ENCODE results near the gene SH2D7.

SH2D7 gene

DNA sequence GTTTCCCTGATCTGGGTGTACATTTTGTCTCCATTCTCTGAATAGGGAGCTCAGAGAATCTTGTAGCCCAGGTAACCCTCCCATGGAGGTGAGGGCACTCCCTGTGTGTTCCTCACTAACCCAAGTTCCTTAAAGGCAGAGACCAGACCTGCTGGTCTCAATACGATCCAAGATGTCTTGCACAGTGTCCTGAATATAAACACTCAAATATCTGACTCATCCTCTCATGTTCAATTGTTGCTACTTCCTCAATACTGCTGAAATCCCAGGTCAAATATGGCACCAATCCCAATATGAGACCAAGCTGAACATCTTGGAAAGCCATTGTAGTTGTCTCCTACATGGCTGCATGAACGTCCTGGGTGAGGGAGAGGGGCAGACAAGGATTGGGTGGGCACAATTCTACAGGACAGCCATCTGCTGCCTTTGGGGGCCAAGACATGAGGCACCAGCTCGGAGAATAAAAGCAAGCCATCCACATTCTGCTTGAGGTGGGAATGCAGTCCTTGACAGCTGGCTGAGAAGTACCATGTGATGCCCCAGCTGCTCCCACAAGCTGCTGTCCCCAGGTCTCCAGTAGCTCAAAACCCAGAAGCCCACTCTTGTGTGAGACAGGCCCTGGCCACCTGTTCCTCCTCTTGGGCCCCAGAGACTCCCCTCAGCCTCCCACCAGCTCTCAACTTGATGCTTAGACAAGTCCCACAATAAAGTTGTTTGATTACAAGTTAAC, 33.1 kb upstream of the SH2D7 start:
- in situ Hi-C loops (cut with MboI; ENCODE audit: low sequenced_read_pairs): no loop called here

DNA sequence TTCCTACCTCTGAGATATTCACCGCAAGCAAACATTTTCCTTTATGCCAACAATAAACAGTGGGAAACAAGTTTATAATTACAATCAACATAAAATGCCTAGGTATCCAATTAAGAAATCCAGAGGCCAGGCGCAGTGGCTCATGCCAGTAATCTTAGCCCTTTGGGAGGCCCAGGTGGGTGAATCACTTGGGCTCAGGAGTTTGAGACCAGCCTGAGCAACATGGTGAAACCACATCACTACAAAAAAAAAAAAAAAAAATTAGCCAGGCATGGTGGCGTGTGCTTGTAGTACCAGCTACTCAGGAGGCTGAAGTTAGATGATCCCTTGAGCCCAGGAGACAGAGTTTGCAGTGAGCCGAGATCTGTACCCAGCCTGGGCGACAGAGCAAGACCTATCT, 32.1 kb upstream of the SH2D7 start:
- in situ Hi-C loops (cut with MboI; ENCODE audit: low sequenced_read_pairs): no loop called here

DNA sequence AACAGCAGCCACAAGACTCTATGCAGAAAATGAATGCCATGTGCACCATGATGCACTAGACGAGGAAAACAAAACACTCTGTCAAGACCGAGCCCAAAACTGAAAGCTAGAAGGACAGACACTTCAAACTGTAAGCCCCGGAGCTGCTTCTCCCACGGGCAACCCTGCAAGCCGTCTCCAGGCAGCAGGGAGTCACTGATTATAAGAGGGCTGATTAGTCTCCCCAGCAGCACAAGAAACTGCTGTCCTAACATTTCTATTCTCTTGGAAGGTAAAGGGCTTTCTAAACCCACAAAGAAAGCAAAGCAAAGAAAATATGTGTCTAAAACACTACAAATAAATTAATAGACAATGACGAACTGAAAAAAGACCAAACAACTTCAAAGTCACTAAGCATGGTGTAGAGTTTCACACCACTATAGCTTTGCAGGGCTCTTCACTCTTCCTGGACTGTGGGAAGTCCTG, 30.4 kb upstream of the SH2D7 start:
- in situ Hi-C loops (cut with MboI; ENCODE audit: low sequenced_read_pairs): no loop called here

DNA sequence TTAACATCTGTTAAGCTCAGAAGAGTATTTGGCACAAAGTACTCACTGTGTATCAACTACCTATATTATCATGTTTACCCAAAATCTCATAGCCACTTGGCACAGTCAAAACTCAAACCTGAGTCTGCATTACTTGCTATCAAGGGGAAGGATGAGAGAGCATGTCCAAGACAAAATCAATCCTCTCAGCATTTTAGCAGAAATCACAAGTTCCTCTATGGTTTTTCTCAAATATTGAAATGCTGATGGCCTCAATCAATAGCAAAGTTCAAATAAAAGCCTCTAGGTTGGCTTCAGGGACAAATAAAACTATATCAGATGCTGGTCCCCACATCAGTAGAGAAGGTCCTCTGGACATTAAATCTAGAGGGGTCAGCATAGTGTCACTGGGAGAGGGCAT, 29.1 kb upstream of the SH2D7 start:
- in situ Hi-C loops (cut with MboI; ENCODE audit: low sequenced_read_pairs): no loop called here

DNA sequence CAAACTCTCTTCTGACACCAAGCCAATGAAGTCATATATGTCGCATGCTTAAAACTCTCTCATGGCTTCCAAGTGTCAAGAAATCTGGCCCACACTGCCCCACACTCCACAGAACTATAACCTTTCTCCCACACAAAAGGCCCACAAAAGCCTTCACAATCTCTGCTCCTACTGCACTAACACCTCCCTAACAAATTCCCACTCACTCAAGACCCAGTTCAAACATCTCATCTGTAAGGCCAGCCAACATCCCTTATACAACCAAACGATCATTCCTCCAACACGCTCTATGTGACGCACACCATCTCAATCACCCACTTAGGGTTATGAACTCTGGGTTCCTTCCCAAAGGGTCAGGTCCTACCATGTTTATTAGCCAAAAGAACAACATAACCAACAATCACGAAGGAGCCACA, 28.4 kb upstream of the SH2D7 start:
- in situ Hi-C loops (cut with MboI; ENCODE audit: low sequenced_read_pairs): no loop called here

DNA sequence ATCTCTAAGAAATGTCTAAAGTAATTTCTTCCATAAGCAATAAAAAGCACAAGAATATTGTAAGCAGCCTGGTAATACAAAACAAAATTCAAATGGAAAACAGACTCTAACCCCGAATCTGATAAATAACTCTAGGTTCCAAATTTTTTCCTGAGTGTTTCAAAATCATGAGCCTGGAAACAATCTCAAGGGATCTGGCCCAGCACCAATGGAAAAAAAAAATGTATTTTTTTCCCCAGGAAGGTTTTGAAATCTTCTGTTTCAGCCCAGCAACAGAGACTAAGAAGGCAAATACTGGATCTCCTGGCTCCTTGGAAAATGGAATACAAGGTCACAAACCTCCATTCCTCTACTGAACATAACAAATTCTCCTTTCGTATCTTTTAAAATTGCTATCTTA, 27.8 kb upstream of the SH2D7 start:
- in situ Hi-C loops (cut with MboI; ENCODE audit: low sequenced_read_pairs): no loop called here

DNA sequence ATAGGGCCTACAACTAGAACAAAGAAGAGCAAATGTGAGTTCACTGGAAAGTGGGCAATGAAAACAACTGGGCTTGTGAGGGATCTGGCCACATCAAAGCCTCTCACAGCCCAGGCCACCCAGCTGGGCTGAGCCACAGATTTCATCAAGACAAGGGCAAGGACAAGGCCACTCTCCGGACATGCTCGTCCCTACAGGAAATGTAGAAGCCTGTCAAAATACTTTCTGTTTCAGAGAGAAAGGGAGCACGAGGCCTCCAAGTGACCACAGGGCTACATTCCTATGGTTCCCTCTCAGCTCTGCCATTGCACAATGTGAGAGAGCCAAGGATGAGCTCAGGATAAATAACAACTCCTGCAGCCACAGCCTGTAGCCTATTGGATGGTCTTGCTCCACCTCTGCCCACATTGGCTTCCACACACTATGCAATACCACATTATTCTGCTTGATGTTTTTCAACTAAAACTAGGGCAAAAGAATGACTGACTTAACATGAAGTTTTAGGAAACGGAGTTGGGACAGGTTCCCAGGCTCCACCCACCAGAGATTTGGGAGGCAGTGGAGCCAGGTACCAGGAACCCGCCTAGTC, 27.0 kb upstream of the SH2D7 start:
- in situ Hi-C loops (cut with MboI; ENCODE audit: low sequenced_read_pairs): no loop called here

DNA sequence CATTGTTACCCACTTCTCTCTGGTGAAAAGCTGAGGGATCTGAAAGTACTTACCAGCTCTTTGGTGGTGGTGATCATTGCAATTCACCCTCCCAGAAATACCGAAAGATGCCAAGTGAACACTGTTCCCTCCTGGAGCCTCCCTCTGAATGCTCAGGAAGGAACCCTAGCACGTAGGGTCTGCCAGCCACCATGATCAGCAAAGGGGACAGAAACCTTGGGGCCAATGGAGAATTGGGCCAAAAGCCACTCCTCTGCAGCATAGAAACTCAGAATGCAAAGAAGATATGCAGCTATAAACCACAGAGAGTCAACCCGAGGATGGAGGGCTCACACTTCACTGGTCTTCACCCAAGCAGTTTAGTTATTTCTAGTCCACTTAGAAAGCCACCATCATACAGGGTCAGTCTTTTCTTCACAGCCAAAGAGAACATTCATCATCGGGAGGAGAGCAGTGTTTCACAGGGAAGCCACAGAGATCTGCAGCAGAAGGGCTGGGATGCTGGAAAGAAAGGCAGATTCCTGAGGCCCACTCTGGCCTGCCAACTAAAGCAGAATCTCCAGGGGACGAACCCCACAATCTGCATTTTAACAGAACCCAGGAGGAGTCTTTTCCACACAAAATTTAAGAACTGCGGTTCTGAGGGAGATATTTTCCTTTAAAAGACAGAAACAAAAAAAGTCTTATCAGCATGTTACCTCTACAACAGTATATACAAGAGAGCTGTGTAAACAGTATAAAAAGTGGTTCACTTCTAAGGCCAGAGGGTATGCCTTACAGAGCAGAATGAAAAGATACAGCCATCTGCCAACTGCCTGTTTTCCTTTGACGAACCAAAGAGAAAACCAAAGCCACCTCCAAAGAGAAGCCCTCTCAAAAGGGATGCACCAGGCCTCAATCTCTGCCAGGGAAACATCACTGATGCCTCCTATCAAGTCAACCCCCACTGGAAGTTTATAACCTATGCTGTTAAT, 26.1 kb upstream of the SH2D7 start:
- in situ Hi-C loops (cut with MboI; ENCODE audit: low sequenced_read_pairs): no loop called here

DNA sequence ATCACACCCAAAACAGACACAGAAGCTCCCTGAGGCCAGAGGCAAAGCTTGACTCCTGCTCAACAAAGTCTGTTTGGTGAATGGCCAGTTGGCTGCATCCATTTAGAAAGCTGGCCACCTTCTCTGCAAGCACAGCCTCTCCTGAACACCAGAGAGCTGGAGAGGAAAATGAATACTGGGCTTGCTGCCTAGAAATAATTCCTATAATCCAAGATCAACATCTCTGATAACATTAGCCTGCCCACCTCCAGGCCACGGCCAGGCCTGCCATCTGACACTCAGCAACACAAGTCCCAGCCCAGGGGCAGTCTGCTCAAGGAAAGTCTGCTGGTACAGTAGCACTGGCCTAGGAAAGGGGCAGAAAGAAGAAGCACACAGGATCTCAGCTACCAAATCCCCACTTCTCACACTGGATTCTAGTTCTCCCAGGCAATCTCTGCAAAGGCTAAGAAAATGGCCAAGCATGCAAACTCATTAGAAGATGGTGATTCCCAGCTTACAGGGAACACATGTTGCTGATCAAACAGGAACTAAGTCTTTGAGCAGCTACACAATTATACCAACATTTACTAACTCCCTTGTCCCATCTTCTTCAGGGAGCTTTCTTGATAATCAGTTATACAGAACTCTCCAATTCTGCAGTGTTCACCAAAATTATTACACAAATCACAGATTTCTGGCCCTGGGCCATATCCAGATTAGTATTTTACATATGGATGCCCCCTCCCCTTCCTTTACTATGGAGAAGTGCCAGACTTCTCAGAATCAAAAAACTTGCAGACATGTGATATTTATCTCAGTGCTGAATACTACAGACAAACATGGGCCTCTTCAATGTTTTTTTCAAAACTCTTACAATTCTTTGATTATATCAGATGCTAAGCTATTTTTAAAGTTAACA, 24.8 kb upstream of the SH2D7 start:
- in situ Hi-C loops (cut with MboI; ENCODE audit: low sequenced_read_pairs): no loop called here

DNA sequence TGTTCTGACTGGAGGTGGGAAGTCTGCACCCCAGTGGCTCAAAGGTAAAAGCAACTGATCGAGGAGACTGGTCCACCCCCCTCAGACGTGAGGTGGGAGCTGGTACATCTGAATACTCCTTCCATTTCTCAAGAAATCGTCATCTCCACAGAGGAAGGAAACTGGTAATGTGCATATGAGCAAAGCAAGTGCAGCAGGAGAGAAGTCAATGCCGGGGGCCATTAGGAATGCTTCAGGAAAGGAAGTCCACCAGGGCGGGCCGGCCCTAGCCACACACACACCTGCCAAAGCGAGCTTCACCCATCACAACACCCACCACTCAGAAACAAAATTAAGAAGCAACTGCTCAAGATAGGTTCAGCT, 23.3 kb upstream of the SH2D7 start:
- in situ Hi-C loops (cut with MboI; ENCODE audit: low sequenced_read_pairs): no loop called here

DNA sequence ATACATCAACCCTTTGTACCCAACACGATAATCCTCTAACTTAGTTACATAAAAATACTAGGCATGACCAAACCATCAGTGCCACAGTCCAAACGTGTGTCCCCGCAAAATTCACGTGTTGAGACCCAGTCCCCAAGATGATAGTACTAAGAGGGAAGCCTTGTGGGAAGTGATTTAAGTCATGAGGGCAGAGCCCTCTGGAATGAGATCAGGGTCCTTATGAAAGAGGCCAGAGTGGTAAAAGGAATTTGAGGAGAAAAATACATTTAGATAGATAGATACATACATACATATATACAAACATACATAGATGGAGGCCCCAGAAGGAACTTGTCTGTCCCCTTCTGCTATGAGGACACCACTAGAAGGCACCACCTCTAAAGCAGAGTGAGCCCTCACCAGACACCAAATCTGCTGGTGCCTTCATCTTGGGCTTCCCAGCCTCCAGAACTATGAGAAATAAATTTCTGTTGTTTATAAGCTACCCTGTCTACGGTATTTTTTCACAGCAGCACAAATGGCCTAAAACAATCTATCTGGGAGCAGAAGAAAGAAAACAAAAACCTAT, 22.8 kb upstream of the SH2D7 start:
- in situ Hi-C loops (cut with MboI; ENCODE audit: low sequenced_read_pairs): no loop called here

DNA sequence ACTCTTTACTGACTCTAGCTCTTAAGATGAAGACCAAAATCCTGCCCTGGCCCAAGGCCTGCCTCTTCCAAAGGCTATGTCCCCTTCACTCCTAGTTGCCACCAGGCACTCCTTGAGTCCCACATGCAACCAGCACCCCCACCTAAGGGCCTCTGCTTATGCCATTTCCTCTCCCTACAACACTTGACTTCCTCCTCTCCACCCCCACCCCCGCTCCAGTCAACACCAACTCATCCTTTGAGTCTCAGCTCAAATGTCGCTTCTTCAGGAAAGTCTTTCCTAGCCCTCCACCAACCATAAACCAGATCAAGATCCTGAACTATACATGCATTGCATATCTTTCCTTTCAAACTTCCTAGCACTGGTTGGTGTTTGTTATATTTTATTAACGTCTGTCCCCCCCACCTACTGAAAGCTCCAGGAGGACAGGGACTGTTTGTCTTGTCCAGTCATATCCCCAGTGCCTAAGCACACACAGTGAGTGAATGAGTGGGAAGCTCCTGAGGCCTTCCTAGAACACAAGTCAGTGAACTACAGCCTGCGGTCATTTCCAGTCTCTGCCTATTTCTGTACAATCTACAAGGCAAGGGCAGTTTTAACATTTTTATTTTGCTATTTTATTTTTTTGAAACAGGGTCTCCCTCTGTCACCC, 22.2 kb upstream of the SH2D7 start:
- in situ Hi-C loops (cut with MboI; ENCODE audit: low sequenced_read_pairs): no loop called here

DNA sequence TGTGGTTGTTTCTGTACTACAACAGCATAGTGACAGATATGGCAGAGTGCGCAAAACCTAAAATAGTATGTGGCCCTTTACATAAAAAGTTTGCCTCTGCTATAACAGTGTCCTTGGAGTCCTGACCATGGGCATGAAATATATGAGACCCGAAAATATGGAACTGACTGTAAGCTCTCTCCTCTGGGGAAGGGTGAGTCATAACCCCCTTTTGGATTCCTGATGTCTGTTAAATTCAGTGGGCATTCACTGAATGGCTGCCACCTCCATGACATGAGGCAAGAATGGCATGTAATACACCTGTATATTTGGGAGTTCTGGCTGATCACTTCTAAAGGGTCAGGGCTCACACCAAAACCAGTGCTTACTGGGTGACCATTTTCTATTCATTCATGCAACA, 21.0 kb upstream of the SH2D7 start:
- in situ Hi-C loops (cut with MboI; ENCODE audit: low sequenced_read_pairs): no loop called here

DNA sequence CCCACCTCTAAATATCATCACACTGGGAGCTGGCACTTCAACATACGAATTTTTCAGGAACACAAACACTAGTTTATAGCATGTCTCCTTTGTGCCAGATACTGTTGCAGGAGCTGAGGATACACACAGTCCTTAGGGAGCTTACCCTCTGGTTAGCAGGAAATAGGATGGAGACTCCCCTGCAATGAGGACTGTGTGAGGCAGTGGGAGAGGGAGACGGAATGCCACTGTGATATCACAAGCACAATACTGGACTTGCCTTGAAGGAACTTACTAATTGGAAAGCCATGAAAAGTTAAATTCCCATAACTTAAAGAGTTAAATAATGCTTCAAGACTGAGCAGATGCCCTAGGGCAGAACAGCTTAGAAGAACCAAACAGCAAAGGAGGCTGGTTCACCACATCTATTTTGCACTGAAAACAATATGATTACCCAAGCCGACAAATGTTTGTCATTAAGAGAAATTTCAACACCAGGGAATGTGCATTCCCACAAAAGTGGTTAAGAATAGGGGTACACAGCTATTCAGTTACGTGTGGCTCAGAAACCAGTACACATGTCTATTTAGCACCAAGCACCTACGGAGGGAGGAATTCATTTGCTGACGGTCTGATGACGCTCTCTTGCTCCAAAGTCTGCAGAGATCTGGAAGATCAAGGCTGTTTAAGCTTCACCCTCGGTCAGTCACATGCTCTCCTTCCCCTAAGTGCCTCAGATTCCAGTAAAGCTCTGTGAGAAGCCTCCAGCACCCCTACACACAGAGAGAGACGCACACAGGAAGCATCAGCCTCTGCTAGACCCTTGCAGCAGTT, 20.1 kb upstream of the SH2D7 start:
- in situ Hi-C loops (cut with MboI; ENCODE audit: low sequenced_read_pairs): no loop called here

DNA sequence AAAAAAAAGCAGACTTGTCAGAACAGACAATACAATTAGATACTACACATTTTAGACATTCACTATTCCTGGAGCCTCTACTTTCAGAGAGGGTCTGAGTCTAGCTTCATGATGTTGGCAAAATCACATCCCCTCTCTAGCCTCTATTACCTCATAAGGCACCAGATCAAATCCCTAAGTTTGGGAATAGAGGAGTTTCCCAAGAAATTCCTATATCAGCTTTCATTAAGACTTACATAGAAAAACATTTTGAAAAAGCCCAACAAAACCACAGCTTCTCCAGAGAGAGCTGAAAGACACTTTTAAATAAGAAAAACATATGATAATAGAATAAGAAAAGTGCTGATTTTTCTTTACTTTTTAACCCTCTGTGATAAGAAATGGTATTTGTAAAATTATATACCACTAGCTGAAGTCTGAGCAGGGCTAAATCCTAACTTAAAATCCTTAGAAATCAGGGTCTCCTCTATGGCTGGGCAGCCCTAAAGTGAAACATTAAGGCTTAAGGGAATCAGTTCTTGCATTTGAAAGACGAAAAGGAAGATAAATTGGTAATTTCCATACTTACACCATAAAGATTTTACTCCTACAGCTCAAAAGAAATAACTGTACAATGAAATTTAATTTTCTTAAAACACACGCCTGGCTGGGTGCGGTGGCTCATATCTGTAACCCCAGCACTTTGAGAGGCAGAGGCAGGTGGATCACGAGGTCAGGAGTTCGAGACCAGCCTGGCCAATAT, 19.1 kb upstream of the SH2D7 start:
- in situ Hi-C loops (cut with MboI; ENCODE audit: low sequenced_read_pairs): no loop called here

DNA sequence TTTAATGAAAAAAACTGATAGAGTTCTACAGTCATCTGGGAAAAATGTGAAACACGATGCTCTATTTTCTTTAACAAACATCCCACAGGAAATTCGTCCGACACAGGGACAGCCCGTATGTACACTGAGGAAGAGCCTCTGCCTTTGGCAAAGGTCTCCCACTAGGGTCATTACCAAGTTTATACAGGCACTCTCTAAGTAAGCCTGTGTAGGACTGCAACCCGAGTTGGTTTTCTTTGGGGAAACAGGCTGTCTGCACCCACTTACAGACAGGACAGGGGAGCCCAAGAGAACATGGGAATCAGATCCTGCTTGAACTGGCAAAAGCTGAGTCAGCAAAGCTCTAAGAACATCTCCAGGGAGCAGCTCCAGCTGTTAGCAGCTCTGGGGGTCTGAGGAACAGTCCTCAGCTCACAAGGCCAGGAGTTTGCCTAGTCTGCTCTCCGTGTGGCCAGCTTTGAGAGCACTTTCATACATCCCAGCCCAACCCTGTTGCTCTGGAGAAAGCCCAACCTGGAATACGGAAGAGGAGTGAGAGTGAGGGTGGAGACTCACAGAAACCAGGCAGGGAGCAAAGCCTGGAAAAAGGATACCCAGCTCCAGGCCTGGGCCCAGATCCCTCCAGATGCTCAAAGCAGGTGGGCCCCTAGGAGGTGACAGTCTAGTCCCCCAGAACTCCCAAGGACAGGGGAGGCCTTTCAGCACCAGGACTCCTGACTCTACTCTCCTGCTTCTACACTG, 16.7 kb upstream of the SH2D7 start:
- in situ Hi-C loops (cut with MboI; ENCODE audit: low sequenced_read_pairs): no loop called here

DNA sequence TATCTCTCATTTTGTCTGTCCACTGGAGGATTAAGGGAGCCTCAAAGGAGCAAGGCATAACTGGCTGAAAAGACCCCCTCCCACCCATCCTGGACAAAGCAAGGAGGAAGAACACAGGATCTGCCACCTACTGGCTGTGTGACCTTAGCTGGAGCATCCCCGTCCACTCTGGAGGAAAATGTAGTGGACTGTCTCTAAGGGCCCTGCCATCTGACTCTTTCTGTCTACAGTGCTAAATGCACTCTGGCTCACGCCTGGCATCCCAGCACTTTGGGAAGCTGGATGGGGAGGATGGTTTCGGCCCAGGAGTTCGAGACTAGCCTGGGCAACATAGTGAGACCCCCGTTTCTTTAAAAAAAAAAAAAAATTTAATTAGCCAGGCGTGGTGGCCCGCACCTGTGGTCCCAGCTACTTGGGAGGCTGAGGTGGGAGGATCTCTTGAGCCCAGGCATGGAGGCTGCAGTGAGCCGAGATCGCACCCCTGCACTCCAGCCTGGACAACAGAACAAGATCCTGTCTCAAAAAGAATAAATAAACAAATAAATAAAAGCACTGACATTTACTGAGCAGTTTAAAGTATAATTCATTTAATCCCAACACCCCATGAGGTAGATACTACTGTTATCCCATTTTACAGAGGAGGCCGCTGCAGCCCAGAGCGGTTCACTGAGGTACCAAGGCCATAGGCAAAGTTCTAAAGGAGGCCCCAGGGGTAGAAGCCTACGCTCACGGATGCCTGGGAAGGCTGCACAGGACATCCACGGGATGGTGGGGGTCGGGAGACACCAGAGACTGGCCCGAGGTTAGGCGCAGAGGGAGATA, 15.9 kb upstream of the SH2D7 start:
- in situ Hi-C loops (cut with MboI; ENCODE audit: low sequenced_read_pairs): no loop called here
